SK-N-SH treated with all-trans-retinoic acid at 6 μM for 48 hours (cell line): ENCODE measurements around the gene STARD9.
"Not testable (repeated sequence)": the region's sequence is repeated elsewhere in the genome, so short reads cannot be mapped to it uniquely, and the experiment has no call there.

ENCODE experiments used
- PATZ1 ChIP-seq: fragments of 250-450 bp; sonication (Bioruptor Pico); IDR thresholded peaks from 2 replicates; pipeline ENCODE4 v1.8.0; 2020; ENCODE audit warnings: mild to moderate bottlenecking, moderate library complexity, borderline replicate concordance
- ZNF70 ChIP-seq: fragments of 450-650 bp; formaldehyde crosslinking; IDR thresholded peaks from 2 replicates; pipeline ENCODE4 v1.5.0; 2020; ENCODE audit warnings: mild to moderate bottlenecking, moderate library complexity

GRCh38 chr15:42601316-42601715, 25.9 kb downstream of the STARD9 start:
- not testable (repeated sequence) for TF ChIP-seq PATZ1, ZNF70 (CRISPR knock-in tag)
